Fibroblast of skin of left quadriceps (primary cell): ENCODE measurements around the gene C17orf100.
"Not testable (repeated sequence)": the region's sequence is repeated elsewhere in the genome, so short reads cannot be mapped to it uniquely, and the experiment has no call there.

Source experiments
- DNase-seq, 2 experiments: peaks; one replicate each; pipeline ENCODE4 v3.0.0-alpha.2; 2013; ENCODE audit warnings: low read depth in 2 of 2

Gene C17orf100

DNA sequence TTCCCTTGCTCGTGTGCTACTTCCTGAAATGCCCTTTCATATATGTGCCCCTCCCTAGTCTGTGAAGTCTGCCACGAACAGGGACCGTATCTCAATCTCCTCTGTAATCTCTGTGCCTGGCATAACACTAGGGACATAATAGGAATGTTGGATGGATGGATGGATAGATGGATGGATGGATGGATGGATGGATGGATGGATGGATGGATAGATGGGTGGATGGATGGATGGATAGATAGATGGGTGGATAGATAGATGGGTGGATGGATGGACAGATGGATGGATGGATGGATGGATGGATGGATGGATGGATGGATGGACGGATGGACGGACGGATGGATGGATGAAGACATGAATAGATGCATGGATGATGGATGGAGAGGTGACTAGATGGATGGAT is 40.4 kb downstream of the C17orf100 start:
- not testable (repeated sequence) for DNase-seq

- DNase-seq = no peak
Observed at GRCh38 chr17:6695051-6695450, 43.5 kb downstream of the C17orf100 start.

DNA sequence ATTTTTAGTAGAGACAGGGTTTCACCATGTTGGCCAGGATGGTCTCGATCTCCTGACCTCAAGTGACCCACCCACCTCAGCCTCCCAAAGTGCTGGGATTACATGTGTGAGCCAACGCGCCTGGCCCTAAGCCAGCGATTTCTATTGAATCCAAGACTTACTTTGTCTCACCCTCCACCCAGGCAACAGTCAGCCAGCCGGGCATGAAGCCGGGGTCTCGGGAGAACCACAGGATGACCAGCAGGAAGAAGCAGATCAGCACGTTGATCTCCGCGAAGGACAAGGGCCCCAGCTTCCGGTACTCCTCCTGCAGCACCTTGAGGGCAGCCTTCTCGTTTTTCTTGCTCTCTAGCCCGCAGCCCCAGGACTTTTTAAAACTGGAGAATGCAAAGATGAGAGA is 44.0 kb downstream of the C17orf100 start:
- DNase-seq = no peak

DNA sequence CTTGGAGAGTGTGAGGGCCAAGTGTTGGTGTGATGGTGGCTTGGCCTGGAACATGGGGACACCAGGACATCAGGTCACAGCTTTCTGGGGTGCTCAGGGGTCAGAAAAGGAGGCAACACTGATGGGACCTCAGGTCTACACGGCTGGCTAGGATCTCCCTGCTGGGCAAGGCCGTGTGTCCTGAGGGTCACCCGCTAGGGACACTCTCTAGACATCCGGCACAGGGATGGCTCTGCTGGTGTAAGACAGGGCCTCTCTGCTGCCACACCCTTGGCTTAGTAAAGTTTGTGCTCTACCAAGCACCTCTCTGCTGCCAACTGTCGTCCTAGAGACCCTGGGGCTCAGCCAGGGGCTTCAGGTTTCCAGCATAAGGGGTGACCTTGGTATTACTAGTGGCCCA is 45.3 kb downstream of the C17orf100 start:
- DNase-seq = no peak

- DNase-seq = no peak
Observed at GRCh38 chr17:6698004-6698403, 46.4 kb downstream of the C17orf100 start.

DNA sequence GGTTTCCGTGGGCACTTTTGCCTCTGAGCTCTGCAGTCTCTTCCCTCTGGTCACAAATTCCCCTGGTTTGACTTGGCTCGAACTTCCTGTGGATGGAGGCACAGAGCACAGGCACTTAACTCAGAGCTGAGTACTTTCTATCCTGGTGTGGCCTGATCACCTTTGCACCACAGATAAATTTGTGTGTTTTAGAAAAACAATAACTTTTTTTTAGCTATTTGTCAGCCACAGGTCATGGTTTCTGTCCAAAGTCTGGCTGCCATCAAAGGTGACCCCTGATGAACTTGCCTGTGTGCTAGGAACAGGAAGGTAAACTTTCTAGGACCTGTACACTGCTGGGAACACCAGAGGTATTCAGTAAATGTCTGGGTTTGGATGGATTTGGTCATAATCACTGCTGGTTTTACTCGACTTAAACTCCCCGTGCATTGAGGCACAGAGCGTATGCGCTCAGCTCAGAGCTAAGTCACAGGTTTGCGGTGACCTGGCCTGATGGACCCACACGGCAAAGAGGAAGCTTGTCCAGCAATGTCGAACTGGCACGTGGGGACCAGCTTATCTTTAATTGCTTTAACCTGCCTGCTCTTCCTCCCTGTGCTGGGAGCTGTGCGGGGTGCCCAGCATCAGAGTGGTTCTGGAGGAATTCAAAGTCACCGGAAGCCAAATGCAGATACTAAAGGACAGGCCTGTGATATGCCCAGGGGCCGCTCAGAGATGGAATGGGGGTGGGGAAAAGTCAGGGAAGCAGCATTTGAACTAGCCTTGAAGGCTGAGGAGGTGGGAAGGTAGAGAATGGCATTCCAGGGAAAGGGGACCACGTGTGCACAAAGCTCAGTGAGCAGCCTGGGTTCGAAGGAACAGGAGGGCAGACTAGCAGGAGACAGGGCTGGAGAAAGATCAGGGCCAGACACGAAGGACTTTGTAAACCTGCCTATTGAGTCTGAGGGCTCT is 48.7 kb downstream of the C17orf100 start:
- DNase-seq = no peak

DNA sequence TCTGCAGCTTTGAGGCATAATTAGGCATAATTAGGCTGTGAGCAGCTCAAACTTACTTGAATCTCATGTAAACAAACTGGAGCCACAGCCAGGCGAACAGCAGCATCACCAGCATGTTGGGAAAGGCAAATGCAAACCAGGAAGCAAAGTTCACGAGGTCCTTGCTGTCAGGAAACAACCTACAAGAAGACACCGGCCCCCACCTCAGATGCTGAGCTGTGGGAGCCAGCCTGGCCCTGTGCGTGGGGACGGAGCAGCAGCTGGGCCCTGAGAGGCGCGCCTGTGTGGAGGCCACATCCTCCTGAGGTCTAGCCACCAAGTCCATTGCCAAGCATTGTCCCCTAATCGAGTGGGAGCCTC is 49.4 kb downstream of the C17orf100 start:
- DNase-seq = no peak

- no peak for DNase-seq
Observed at GRCh38 chr17:6701719-6702118, 50.2 kb downstream of the C17orf100 start.

- DNase-seq = no peak
Observed at GRCh38 chr17:6702567-6703215, 51.1 kb downstream of the C17orf100 start.
